Right lobe of liver (tissue), 6 donors: Measurements from ENCODE around the gene RNLS. TPM values are rescaled to one million over a fixed set of nuclear protein-coding genes. Genes with fewer than 3 reads are reported as not detected.
A peak's percentile ranks its signal among the peaks of the same experiment; 100 is the strongest.
"Not testable (repeated sequence)": the region's sequence is repeated elsewhere in the genome, so short reads cannot be mapped to it uniquely, and the experiment has no call there.

ENCODE experiments used
- ATAC-seq, 4 donors: fragments of 200-7000 bp; cut with Tn5 transposase; one replicate each; pipeline ENCODE4 v1.9.1; 2020; ENCODE audit warnings: mild to moderate bottlenecking in 4 of 4, moderate library complexity in 4 of 4
- DNase-seq, 3 donors: peaks; one replicate each; pipeline ENCODE4 v3.0.0-alpha.2; 2020
- H3K27ac ChIP-seq, 3 donors: fragments of 200-600 bp; one replicate each; pipeline ENCODE4 v1.8.0; 2022
- H3K27me3 ChIP-seq, 2 donors: fragments of 200-600 bp; one replicate each; pipeline ENCODE4 v1.8.0; 2022
- H3K36me3 ChIP-seq, 4 donors: fragments of 200-600 bp; sonication (generic) in 1 of 4; one replicate each; pipeline versions ENCODE4 v1.5.1 to v1.8.0; 2017 to 2022; ENCODE audit warnings: control low read depth in 1 of 4
- H3K4me1 ChIP-seq, 4 donors: fragments of 200-600 bp; sonication (generic) in 1 of 4; one replicate each; pipeline versions ENCODE4 v1.5.1 to v1.8.0; 2017 to 2022; ENCODE audit warnings: control low read depth in 1 of 4
- H3K4me3 ChIP-seq, 3 donors: fragments of 200-600 bp; one replicate each; pipeline ENCODE4 v1.8.0; 2022
- H3K9me3 ChIP-seq, 4 donors: fragments of 200-600 bp; sonication (generic) in 1 of 4; one replicate each; pipeline versions ENCODE4 v1.5.1 to v1.8.0; 2017 to 2022; ENCODE audit warnings: control low read depth in 1 of 4
- POLR2A ChIP-seq: fragments of 450-650 bp; IDR thresholded peaks from one replicate; pipeline ENCODE4 v1.6.1; 2017; ENCODE audit warnings: antibody characterized with exemption, mild to moderate bottlenecking
- WGBS: methylation state at CpG from one replicate; pipeline ENCODE4 v1.1.6; 2018; ENCODE audit warnings: low coverage, low lambda C conversion rate; ENCODE audit not compliant: insufficient coverage; ENCODE audit errors: missing lambda C conversion rate; 5-methylcytosine and 5-hydroxymethylcytosine counted together
- intact Hi-C, 2 donors: fragments of 100-400 bp; cut with DNase I; formaldehyde crosslinking; loops; one replicate each; pipeline versions ENCODE4 v1.11.2 to v1.14.1; 2022
- total RNA-seq, 6 experiments: library from RNA; depleted of rRNA in 2 of 6; stranded (reverse); fragments of >200 nt in 2 of 6; fragmentation: NEBNext Ultra II Directional in 3 of 6; extraction: Animal tissue kit (Norgen Biotek cat#: 25700) in 3 of 6; gene quantifications; one replicate each; pipeline versions ENCODE4 v1.1.0 to v1.2.4, GENCODE V29; 2016 to 2023
- TF ChIP-seq, protein P1 (sequence below), 4 donors: fragments of 200-600 bp in 3 of 4; fragments of 450-650 bp in 1 of 4; IDR thresholded peaks; one replicate each; pipeline versions ENCODE4 v1.5.1 to v1.8.0; 2016 to 2022; ENCODE audit warnings: antibody characterized with exemption in 4 of 4, mild to moderate bottlenecking in 2 of 4
- donor health status: DM: no; HTN: yes; CAD: no.
- donor health status: DM: no; HTN: no; CAD: no.
- donor health status: DM: no; HTN: no; CAD: no.
- donor health status: DM: no; HTN: yes; CAD: no.
- donor health status: DM: no; HTN: yes; CAD: no.

RNLS gene
- total RNA-seq, 6 experiments from 2014 or later: 5.9 to 10.5 (median 7.3) TPM

DNA sequence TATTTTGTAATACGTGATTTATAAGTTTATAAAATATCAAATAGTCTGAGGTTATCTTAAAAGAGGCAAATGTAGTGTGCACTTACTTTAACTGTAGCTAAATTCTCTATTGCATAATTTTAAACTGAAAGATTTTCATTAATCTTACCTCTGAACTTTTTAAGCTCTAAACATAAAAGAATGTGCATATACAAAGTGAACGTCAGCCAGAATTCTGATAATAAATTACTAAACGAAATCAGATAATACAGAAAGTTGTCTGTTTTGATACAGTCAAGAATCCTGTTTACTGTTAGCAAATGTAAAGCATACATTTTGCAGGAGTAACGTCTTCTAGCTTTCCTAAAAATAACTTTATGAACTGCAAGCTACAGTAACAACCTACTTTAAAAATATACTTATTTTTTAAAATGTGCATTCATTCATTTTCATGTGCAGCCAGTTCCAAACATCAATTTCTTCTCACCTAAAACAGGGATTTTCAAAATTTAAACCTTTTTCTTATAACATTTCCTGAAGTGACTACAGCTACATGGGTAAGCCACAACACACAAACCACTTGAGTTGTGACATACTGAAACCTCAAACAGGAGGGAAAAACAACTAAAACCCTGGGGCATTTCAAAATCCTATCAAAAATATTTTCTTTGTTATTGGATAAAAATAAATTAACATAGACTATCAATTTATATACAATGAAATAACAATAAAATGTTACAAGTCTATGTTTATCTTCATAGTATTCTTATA is 92.7 kb downstream of the RNLS start:
- no peak overlapping the region for H3K27ac ChIP-seq
- peaks cover 0 to 17% (median 8%) of the 10 kb centered on the region in 4 donors for H3K4me1 ChIP-seq
- no peak overlapping the region for H3K4me3 ChIP-seq
- intact Hi-C loops: no loop called here
- no peaks in the 10 kb centered on the region for H3K27me3 ChIP-seq
- WGBS: 51% methylated on average over 4 of the region's 4 CpGs
- TF ChIP-seq POLR2A: no peak
- TF ChIP-seq, protein P1, sequence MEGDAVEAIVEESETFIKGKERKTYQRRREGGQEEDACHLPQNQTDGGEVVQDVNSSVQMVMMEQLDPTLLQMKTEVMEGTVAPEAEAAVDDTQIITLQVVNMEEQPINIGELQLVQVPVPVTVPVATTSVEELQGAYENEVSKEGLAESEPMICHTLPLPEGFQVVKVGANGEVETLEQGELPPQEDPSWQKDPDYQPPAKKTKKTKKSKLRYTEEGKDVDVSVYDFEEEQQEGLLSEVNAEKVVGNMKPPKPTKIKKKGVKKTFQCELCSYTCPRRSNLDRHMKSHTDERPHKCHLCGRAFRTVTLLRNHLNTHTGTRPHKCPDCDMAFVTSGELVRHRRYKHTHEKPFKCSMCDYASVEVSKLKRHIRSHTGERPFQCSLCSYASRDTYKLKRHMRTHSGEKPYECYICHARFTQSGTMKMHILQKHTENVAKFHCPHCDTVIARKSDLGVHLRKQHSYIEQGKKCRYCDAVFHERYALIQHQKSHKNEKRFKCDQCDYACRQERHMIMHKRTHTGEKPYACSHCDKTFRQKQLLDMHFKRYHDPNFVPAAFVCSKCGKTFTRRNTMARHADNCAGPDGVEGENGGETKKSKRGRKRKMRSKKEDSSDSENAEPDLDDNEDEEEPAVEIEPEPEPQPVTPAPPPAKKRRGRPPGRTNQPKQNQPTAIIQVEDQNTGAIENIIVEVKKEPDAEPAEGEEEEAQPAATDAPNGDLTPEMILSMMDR (IDR thresholded peaks at IDR 0.05): no peak
- H3K9me3 ChIP-seq: no peaks in the 10 kb centered on the region
- H3K36me3 ChIP-seq: no peaks in the 10 kb centered on the region
- no peak for ATAC-seq
- DNase-seq: no peak

DNA sequence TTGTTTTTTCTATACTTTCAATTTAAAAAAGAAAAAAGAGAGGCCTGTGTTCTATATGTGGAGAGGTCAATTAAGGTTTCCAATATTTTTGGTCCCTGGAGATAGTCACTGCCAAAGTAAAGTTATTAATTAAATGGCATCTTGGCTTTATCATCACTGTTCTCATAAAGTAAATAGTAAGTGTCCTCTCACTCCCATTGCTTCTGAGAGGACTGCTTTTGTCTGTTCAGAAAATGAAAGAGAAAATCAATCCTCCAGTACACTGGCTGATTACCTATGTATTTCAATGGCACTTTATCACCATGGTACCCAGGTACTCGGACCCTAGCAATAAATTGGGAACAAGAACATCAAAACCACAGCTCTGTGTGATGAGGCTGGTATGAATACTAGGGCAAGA is 94.0 kb downstream of the RNLS start:
- ATAC-seq: peak; percentile 90 to 97 (median 96)

DNA sequence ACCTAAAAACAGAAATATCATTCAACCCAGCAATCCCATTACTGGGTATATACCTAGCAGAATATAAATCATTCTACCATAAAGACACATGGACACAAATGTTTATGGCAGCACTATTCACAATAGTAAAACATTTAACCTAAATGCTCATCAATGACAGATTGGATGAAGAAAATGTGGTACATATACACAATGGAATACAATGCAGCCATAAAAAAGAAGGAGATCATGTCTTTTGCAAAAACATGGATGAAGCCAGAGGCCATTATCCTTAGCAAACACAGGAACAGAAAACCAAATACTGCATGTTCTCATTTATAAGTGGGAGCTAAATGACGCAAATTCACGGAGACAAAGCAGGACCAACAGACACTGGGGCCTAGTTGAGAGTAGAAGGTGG is 96.3 kb downstream of the RNLS start:
- H3K4me3 ChIP-seq, ATAC-seq, intact Hi-C loops, H3K36me3 ChIP-seq, H3K27me3 ChIP-seq, H3K9me3 ChIP-seq, DNase-seq, H3K27ac ChIP-seq: not testable (repeated sequence)
- WGBS: 100% methylated on average over 2 of the region's 2 CpGs
- peaks cover 0 to 12% (median 4%) of the 10 kb centered on the region in 4 donors for H3K4me1 ChIP-seq

More for the DNA sequence above, 94.0 kb downstream of the RNLS start:
- Histone ChIP-seq H3K4me1 (peaks cover 0 to 12% (median 4%) of the 10 kb centered on the region in 4 donors), H3K27me3 (no peaks in the 10 kb centered on the region), H3K4me3 (no peak overlapping the region), H3K36me3 (no peaks in the 10 kb centered on the region), H3K27ac (peak overlapping the region in 2 of 3 donors; percentile 14 to 16), H3K9me3 (no peaks in the 10 kb centered on the region)
- TF ChIP-seq, protein P1 (IDR thresholded peaks at IDR 0.05): no peak
- no peak for TF ChIP-seq POLR2A
- DNase-seq: no peak
- intact Hi-C loops: no loop called here
- WGBS: 25% methylated on average over 1 of the region's 1 CpG

DNA sequence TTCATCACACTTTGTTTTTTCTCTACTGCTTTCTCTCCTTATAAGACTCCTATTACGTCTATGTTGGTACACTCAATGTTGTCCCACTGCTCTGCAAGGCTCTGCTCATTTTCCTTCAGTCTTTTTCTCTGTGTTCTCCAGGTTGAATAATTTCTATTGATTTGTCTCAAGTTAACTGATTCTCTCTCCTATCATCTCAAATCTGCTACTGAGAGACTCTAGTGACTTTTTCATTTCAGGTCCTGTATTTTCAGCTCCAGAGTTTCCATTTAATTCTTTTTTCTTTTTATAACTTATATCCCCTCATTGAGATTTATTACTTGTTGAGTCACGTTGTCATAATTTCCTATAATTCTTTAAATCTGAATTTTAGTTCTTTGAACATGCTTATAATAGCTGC is 100.9 kb downstream of the RNLS start:
- no peak for TF ChIP-seq POLR2A
- TF ChIP-seq, protein P1 (IDR thresholded peaks at IDR 0.05): no peak
- H3K27me3 ChIP-seq: no peaks in the 10 kb centered on the region
- no peaks in the 10 kb centered on the region for H3K9me3 ChIP-seq
- intact Hi-C loops: no loop called here
- ATAC-seq (no peak), DNase-seq (no peak)
- WGBS: 72% methylated on average over 2 of the region's 2 CpGs
- H3K4me1 ChIP-seq: no peaks in the 10 kb centered on the region
- no peak overlapping the region for H3K27ac ChIP-seq
- H3K4me3 ChIP-seq: no peak overlapping the region
- H3K36me3 ChIP-seq: no peaks in the 10 kb centered on the region

DNA sequence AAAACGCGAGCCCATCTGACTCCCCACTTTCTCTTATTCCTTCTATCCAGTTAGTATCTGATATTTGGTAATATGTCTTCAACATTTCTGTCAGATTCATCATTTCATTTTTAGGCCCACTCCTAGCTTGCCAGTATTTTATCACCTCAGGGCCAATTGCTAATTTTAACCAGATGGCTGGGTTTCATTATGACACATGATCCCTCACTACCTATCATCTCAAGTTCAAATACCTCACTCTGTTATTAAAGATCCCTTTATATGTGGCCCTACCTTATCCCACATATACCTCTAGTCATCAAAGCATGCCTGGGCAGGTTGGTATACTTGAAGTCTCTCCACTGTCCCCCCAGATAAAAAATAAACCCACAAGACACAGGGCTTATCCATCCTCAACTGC is 104.9 kb downstream of the RNLS start:
- 89% methylated on average over 2 of the region's 2 CpGs for WGBS
- Histone ChIP-seq H3K4me1 (peaks cover 0 to 15% (median 6%) of the 10 kb centered on the region in 4 donors), H3K36me3 (no peaks in the 10 kb centered on the region), H3K9me3 (no peaks in the 10 kb centered on the region), H3K4me3 (no peak overlapping the region), H3K27me3 (no peaks in the 10 kb centered on the region), H3K27ac (no peak overlapping the region)
- TF ChIP-seq, protein P1 (IDR thresholded peaks at IDR 0.05): no peak
- no peak for TF ChIP-seq POLR2A
- DNase-seq: no peak
- intact Hi-C loops: loop anchor here in 1 of 2 donors (10.0 kb wide), 1 partner anchor 77 kb away; no protein-coding TSS in a partner anchor
- no peak for ATAC-seq
